ENCODE data around the gene GAS7. TPM values are rescaled to one million over a fixed set of nuclear protein-coding genes. Genes with fewer than 3 reads are reported as not detected.

The GAS7 gene
- total and polyA plus RNA-seq, 12 donors, result 19.8 to 111 (median 61.8) TPM

DNA sequence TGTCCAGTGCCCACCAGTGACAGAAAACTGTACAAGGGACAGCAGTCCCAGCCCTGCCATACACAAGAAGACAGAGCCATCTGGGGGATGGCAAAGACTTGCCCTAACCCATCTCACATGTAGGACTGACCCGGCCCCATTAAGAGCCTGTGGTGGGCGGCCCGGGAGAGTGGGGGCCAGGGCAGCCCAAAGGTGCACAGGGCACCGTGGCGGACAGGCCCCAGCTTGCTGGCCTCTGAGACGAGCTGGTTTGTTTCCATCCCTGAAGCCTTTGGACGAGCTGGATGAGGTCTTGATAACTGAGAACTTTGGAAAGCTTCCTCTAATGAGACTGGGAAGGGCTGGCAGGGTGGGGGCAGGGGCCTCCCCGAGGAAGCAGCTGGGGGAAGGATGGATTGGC lies 282.3 kb downstream of the GAS7 start:
- intact Hi-C loops (cut with DNase I), result loop anchor here in 1 of 10 donors (5.0 kb wide), 1 partner anchor 701 kb away; no protein-coding TSS in a partner anchor
- no peak overlapping the region for H3K27ac ChIP-seq
- ATAC-seq, result no peak
- no peaks in the 10 kb centered on the region for H3K27me3 ChIP-seq
- H3K9me3 ChIP-seq, result no peaks in the 10 kb centered on the region
- TF ChIP-seq, protein P1, sequence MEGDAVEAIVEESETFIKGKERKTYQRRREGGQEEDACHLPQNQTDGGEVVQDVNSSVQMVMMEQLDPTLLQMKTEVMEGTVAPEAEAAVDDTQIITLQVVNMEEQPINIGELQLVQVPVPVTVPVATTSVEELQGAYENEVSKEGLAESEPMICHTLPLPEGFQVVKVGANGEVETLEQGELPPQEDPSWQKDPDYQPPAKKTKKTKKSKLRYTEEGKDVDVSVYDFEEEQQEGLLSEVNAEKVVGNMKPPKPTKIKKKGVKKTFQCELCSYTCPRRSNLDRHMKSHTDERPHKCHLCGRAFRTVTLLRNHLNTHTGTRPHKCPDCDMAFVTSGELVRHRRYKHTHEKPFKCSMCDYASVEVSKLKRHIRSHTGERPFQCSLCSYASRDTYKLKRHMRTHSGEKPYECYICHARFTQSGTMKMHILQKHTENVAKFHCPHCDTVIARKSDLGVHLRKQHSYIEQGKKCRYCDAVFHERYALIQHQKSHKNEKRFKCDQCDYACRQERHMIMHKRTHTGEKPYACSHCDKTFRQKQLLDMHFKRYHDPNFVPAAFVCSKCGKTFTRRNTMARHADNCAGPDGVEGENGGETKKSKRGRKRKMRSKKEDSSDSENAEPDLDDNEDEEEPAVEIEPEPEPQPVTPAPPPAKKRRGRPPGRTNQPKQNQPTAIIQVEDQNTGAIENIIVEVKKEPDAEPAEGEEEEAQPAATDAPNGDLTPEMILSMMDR (IDR thresholded peaks at IDR 0.05), result no peak
- no peak for DNase-seq
- H3K36me3 ChIP-seq, result peaks cover 0 to 81% (median 18%) of the 10 kb centered on the region in 9 donors
- 72 to 74% methylated on average over 8 of the region's 8 CpGs for WGBS, 2 donors
- H3K4me1 ChIP-seq, result no peaks in the 10 kb centered on the region
- no peak overlapping the region for H3K4me3 ChIP-seq

DNA sequence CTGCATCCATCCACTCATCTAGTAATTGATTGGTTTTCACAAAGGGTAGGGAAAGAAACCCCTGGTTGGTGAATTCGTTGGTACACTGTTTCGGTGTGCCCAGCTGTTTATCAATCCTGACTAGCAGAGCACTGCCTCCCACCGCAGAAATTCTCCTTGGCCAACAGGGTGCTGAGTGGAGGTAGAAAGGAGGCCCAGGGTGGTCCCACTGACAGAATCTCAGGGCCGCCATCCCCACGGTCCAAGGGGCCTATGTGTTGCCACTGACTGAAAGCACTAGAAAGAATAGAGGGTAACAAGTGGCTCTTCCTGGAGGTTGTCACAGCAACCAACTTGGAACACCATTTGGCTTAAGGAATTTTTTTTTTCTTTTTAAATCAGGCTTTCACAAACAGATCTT lies 284.9 kb downstream of the GAS7 start:
- WGBS, 2 donors, result 89 to 91% methylated on average over 5 of the region's 5 CpGs
- Histone ChIP-seq H3K9me3 (no peaks in the 10 kb centered on the region), H3K4me1 (no peaks in the 10 kb centered on the region), H3K27ac (no peak overlapping the region), H3K36me3 (peaks cover 0 to 57% (median 18%) of the 10 kb centered on the region in 9 donors), H3K4me3 (no peak overlapping the region), H3K27me3 (peaks cover 0 to 3% (median 0%) of the 10 kb centered on the region in 7 donors)
- DNase-seq (no peak), ATAC-seq (no peak)
- TF ChIP-seq, protein P1 (IDR thresholded peaks at IDR 0.05), result no peak
- intact Hi-C loops (cut with DNase I), result no loop called here

DNA sequence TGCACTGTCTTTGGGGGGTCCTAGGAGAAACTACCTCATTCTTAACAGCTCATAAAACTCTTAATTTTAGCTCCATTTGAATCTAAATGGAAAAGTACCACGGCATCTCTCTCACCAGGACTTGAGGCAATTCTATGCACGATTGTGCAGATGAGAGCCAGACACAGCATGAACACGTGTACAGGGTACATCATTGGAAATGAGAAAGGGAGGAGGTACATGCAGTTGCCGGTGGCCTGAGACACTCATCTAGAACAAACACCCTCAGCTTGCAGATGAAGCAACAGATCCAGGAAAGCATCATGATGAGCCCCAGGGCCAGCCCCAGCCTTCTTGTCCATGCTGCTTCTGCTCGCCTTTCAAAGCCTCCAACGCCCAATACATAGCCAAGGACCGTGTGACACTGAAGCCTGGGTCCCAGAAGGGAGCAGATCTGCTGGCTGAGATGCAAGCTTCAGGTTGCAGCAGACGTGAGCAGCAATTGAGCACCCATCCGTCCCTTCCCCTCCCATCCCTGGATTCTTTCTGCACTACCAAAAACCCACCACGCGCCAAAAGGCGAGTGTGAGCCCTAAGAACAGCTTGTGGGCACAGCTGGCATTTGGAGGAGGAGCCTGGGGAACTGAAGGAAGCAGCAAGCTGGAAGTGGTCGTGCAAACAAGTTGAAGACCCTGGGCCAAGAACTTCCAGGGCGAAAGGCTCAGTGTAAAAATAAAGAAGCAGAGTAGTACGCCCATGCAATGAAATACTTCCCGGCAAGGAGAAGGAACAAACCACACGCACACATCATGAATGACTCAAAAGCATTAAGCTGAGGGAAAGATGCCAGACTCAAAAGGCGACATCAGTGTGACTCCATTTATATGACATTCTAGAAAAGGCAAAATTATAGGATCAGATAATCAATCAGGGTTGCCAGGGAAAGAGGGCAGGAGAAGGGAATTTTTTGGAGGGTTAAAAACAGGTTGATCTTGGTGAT lies 286.0 kb downstream of the GAS7 start:
- no peak for ATAC-seq
- H3K27me3 ChIP-seq, result peaks cover 0 to 3% (median 0%) of the 10 kb centered on the region in 7 donors

DNA sequence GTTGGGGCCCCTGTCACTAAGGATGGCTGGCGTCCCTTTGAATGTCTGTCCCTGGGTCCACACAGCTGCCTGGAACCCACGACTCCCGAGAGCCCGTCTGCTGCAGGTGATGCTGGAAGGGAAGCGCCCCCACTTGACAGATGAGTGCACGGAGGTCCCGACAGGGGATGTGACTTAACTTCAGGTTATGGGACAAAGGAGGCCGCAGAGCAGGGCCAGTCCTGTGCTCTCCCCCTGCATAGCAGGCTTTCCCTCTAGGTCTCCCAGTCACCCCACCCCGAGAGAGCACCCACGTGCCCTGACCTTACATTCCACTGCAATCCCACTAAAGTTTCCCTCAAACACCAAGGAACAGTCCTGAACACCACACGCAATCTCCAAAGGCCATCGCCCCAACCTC lies 287.3 kb downstream of the GAS7 start:
- intact Hi-C loops (cut with DNase I), result no loop called here
- Histone ChIP-seq H3K36me3 (peaks cover 0 to 33% (median 0%) of the 10 kb centered on the region in 9 donors), H3K27ac (no peak overlapping the region), H3K27me3 (peaks cover 0 to 15% (median 0%) of the 10 kb centered on the region in 7 donors), H3K4me1 (no peaks in the 10 kb centered on the region), H3K9me3 (no peaks in the 10 kb centered on the region), H3K4me3 (no peak overlapping the region)
- 82 to 83% methylated on average over 12 of the region's 12 CpGs for WGBS, 2 donors
- TF ChIP-seq, protein P1 (IDR thresholded peaks at IDR 0.05), result no peak
- DNase-seq, result no peak
- ATAC-seq, result peak in 2 of 8 donors; percentile 6 to 16

More for the DNA sequence above, 286.0 kb downstream of the GAS7 start:
- H3K9me3 ChIP-seq, result no peaks in the 10 kb centered on the region
- no peak overlapping the region for H3K27ac ChIP-seq
- no peaks in the 10 kb centered on the region for H3K4me1 ChIP-seq
- peaks cover 0 to 47% (median 13%) of the 10 kb centered on the region in 9 donors for H3K36me3 ChIP-seq
- intact Hi-C loops (cut with DNase I), result no loop called here
- H3K4me3 ChIP-seq, result no peak overlapping the region
- TF ChIP-seq, protein P1 (IDR thresholded peaks at IDR 0.05), result no peak
- DNase-seq, result no peak
- 77 to 83% methylated on average over 18 of the region's 18 CpGs for WGBS, 2 donors

Data from heart right ventricle (tissue), 16 donors.